GM12892 (cell line): ENCODE measurements around the gene TNFSF11.

Source experiments
- POLR2A ChIP-seq: IDR thresholded peaks from 2 replicates; pipeline ENCODE4 v1.6.1; 2011; ENCODE audit warnings: low read depth, low read length, control low read depth
- TAF1 ChIP-seq: IDR thresholded peaks from 2 replicates; pipeline ENCODE4 v1.6.1; 2011; ENCODE audit warnings: low read depth, mild to moderate bottlenecking, control low read depth, low read length, borderline replicate concordance

- TF ChIP-seq TAF1 (no peak), POLR2A (no peak; the same call in 1 of the 2 replicates)
These were observed 29.0 kb downstream of the TNFSF11 start for GRCh38 chr13:42602906-42603305.
